Vagina (tissue), 2 donors: Measurements from ENCODE around the gene DISP3. TPM values are rescaled to one million over a fixed set of nuclear protein-coding genes. Genes with fewer than 3 reads are reported as not detected.

Source experiments
- DNase-seq, 2 donors: peaks; one replicate each; pipeline ENCODE4 v3.0.0-alpha.2; 2017; ENCODE audit errors: extremely low spot score in 2 of 2
- H3K27ac ChIP-seq: fragments of 200-600 bp; sonication (generic); one replicate; pipeline ENCODE4 v1.5.1; 2019
- H3K27me3 ChIP-seq: fragments of 200-600 bp; sonication (generic); one replicate; pipeline ENCODE4 v1.5.1; 2019
- H3K36me3 ChIP-seq, 2 donors: fragments of 200-600 bp; sonication (generic); one replicate each; pipeline ENCODE4 v1.5.1; 2017 to 2019
- H3K4me1 ChIP-seq: fragments of 200-600 bp; sonication (generic); one replicate; pipeline ENCODE4 v1.5.1; 2019
- H3K4me3 ChIP-seq, 2 donors: fragments of 200-600 bp; sonication (generic); 1 replicate in 1 of 2; 2 replicates in 1 of 2; pipeline ENCODE4 v1.5.1; 2016 to 2019
- H3K9me3 ChIP-seq: fragments of 200-600 bp; sonication (generic); one replicate; pipeline ENCODE4 v1.5.1; 2019
- POLR2A ChIP-seq, 2 donors: fragments of 450-650 bp; IDR thresholded peaks; one replicate each; pipeline ENCODE4 v1.6.1; 2017; ENCODE audit warnings: antibody characterized with exemption in 2 of 2, mild to moderate bottlenecking in 2 of 2, moderate library complexity in 2 of 2
- POLR2AphosphoS5 ChIP-seq, 2 donors: sonication (generic); formaldehyde crosslinking; IDR thresholded peaks; one replicate each; pipeline ENCODE4 v1.9.0; 2017; ENCODE audit warnings: antibody characterized with exemption in 2 of 2, mild to moderate bottlenecking in 2 of 2, low read depth in 1 of 2; ENCODE audit not compliant: insufficient read depth in 1 of 2
- intact Hi-C: fragments of 100-400 bp; cut with DNase I; formaldehyde crosslinking; loops from one replicate; pipeline ENCODE4 v1.15.1; 2023
- total RNA-seq: library from RNA; depleted of rRNA; stranded (reverse); fragments of >200 nt; gene quantifications from one replicate; pipeline ENCODE4 v1.2.3, GENCODE V29; 2016
- TF ChIP-seq, protein P1 (sequence below), 3 experiments: fragments of 450-650 bp in 2 of 3; fragments of 200-600 bp in 1 of 3; sonication (generic) in 1 of 3; IDR thresholded peaks; one replicate each; pipeline ENCODE4 v1.5.1; 2017 to 2019; ENCODE audit warnings: antibody characterized with exemption in 3 of 3, mild to moderate bottlenecking in 2 of 3, moderate library complexity in 2 of 3

The DISP3 gene
- total RNA-seq, 1 donor from 2014 or later = not detected

DNA sequence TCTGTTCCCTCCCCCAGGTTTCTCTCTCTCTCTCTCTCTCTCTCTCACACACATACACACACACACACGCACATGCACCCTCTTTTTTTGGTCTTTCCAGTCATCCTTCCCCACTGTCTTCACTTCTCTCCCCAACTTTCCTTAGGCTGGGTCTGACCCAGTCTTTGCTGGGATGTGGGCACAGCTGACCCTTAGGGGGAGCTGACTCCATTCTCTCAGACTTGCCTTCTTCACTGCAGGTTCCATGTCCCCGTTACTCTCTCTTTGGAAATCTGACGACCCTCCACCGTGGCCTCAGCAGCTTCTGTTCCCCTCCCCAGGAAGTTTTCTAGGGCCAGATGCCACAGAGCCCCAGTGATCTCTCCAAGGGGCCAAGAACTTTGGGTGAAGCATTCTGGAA lies 2.1 kb downstream of the DISP3 start:
- H3K36me3 ChIP-seq = no peaks in the 10 kb centered on the region
- no peak for DNase-seq
- intact Hi-C loops = no loop called here

DNA sequence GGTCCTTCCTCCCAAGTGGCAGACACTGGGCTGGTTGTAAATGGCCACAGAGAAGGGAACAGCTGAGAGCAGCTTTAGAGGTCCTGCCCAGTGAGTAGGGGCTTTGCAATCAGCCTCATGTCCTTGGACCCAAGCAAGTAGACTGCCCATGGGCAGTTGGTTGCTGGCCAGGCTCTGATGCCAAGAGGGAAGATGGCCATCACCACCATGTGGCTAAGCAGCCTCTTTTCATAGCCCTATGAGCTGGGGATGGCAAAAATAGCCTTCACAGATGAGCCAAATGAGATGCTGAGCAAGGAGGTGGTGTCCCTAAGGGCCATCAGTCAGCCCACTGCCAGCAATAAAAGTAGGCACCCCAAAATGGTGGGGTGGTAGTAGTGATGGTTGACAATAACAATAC lies 3.2 kb downstream of the DISP3 start:
- Histone ChIP-seq H3K4me3 (no peak overlapping the region), H3K36me3 (no peaks in the 10 kb centered on the region), H3K27ac (no peak overlapping the region), H3K27me3 (no peaks in the 10 kb centered on the region), H3K4me1 (peaks cover 12% of the 10 kb centered on the region), H3K9me3 (no peaks in the 10 kb centered on the region)
- no peak for DNase-seq
- intact Hi-C loops = no loop called here
- no peak for TF ChIP-seq POLR2AphosphoS5 (IDR thresholded peaks at IDR 0.05; ENCODE audit: insufficient read depth in 1 of 2, low read depth in 1 of 2)
- TF ChIP-seq, protein P1, sequence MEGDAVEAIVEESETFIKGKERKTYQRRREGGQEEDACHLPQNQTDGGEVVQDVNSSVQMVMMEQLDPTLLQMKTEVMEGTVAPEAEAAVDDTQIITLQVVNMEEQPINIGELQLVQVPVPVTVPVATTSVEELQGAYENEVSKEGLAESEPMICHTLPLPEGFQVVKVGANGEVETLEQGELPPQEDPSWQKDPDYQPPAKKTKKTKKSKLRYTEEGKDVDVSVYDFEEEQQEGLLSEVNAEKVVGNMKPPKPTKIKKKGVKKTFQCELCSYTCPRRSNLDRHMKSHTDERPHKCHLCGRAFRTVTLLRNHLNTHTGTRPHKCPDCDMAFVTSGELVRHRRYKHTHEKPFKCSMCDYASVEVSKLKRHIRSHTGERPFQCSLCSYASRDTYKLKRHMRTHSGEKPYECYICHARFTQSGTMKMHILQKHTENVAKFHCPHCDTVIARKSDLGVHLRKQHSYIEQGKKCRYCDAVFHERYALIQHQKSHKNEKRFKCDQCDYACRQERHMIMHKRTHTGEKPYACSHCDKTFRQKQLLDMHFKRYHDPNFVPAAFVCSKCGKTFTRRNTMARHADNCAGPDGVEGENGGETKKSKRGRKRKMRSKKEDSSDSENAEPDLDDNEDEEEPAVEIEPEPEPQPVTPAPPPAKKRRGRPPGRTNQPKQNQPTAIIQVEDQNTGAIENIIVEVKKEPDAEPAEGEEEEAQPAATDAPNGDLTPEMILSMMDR (IDR thresholded peaks at IDR 0.05) = no peak
- no peak for TF ChIP-seq POLR2A (IDR thresholded peaks at IDR 0.05)

More for the DNA sequence above, 2.1 kb downstream of the DISP3 start:
- Histone ChIP-seq H3K9me3 (no peaks in the 10 kb centered on the region), H3K27me3 (no peaks in the 10 kb centered on the region), H3K4me1 (peaks cover 12% of the 10 kb centered on the region), H3K27ac (no peak overlapping the region), H3K4me3 (no peak overlapping the region)
- TF ChIP-seq, protein P1 (IDR thresholded peaks at IDR 0.05) = no peak
- TF ChIP-seq POLR2A (IDR thresholded peaks at IDR 0.05) (no peak), POLR2AphosphoS5 (IDR thresholded peaks at IDR 0.05; ENCODE audit: insufficient read depth in 1 of 2, low read depth in 1 of 2) (no peak)

DNA sequence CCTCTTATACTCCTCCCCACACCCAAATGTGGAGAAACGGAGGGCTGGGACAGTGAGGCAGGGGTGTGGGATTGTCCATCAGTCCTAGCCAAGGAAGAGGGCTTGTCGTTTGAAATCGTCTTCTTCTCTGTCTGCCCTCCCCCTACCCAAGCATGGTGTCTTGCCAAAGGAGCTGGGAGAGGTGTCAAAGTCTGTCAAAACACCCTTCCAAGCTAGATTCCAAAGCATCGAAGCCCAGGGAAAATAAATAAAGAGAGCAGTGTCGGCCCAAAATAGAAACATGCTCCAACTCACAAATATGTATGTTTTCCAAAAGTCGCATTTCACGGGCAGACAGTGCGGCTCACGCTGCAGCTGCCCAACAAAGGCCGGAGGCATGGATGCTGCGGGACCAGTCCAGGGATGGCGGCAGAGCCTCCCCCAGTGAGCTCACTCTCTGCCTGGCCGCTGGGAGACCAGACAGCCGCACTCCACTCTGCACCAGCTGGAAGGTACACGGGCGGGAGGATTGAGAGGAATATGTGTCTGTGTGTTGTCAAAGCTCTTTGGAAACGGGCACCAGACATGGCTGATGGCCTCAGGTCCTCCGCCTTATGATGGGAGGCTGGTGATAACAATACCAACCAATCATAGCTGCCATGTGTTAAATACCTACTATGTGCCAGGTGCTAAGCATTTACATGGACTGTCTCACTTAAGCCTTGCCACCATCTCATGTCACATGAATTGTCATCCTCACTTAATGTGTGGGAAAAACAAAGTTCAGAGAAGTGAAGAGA lies 3.9 kb downstream of the DISP3 start:
- H3K27ac ChIP-seq = no peak overlapping the region
- H3K4me1 ChIP-seq = peaks cover 12% of the 10 kb centered on the region
- H3K36me3 ChIP-seq = no peaks in the 10 kb centered on the region
- DNase-seq = no peak
- no peaks in the 10 kb centered on the region for H3K9me3 ChIP-seq
- no peak overlapping the region for H3K4me3 ChIP-seq
- H3K27me3 ChIP-seq = no peaks in the 10 kb centered on the region
- intact Hi-C loops = no loop called here
- TF ChIP-seq, protein P1 (IDR thresholded peaks at IDR 0.05) = no peak
- TF ChIP-seq POLR2A (IDR thresholded peaks at IDR 0.05) (no peak), POLR2AphosphoS5 (IDR thresholded peaks at IDR 0.05; ENCODE audit: insufficient read depth in 1 of 2, low read depth in 1 of 2) (no peak)

DNA sequence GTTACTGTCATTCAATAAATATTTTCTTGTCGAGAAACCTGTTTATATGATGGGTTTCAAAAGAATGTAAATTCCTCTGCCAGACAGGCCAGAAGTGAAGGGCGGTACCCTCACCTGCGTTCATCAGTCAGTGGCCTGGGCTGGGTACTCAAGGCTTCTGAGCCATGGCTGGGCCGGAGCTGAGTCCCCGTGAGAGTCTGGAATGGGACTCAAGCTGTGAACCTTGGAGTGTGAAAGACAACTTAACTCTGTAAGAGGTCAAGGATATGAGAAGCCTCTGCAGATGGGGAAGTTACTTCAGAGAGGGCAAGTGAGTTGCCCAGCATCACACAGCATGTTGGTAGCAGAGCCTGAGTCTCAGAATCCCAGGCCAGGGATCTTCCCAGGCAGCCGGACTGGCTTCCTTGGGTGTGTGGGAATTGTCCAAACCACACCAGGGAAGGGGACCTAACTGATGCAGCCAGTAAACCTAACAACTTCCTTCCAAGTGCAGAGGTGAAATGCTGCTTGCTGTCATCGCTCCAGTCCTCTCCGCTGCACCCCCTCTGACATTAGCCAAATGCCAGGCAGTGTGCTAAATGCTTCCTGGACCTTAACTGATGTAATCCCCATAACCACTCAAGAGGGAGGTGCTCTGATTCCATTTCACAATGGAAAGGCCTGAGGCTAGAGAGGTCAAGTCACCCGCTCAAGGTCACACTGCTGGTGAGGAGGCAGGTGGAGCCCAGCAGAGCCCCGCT lies 4.8 kb downstream of the DISP3 start:
- no peak for DNase-seq
- no peak overlapping the region for H3K4me3 ChIP-seq
- TF ChIP-seq, protein P1 (IDR thresholded peaks at IDR 0.05) = no peak
- TF ChIP-seq POLR2AphosphoS5 (IDR thresholded peaks at IDR 0.05; ENCODE audit: insufficient read depth in 1 of 2, low read depth in 1 of 2) (no peak), POLR2A (IDR thresholded peaks at IDR 0.05) (no peak)
- no peaks in the 10 kb centered on the region for H3K36me3 ChIP-seq
- H3K9me3 ChIP-seq = no peaks in the 10 kb centered on the region
- intact Hi-C loops = no loop called here
- no peak overlapping the region for H3K27ac ChIP-seq
- H3K4me1 ChIP-seq = peaks cover 12% of the 10 kb centered on the region
- no peaks in the 10 kb centered on the region for H3K27me3 ChIP-seq

DNA sequence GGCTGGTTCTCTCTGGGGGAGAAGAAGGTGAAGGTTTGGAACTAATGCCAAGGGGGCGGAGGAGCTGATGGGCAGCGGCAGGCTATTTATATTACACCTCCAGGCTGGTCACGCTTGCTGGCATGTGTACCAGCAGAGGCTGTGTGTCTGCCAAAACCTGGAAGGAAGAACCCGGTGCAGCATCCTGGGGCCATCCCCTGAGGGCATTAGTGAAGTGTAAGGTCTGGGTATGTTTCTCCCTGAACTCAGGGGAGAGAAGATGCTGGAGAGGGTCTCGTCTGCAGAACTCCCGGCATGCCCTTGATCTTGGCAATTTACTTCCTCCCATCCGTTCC lies 5.3 kb downstream of the DISP3 start:
- H3K27me3 ChIP-seq = no peaks in the 10 kb centered on the region
- DNase-seq = no peak

More for the DNA sequence above, 5.3 kb downstream of the DISP3 start:
- intact Hi-C loops = no loop called here
- no peaks in the 10 kb centered on the region for H3K36me3 ChIP-seq
- H3K4me3 ChIP-seq = no peak overlapping the region
- TF ChIP-seq, protein P1 (IDR thresholded peaks at IDR 0.05) = no peak
- no peak for TF ChIP-seq POLR2A (IDR thresholded peaks at IDR 0.05)
- no peak for TF ChIP-seq POLR2AphosphoS5 (IDR thresholded peaks at IDR 0.05; ENCODE audit: insufficient read depth in 1 of 2, low read depth in 1 of 2)
- no peak overlapping the region for H3K27ac ChIP-seq
- H3K4me1 ChIP-seq = peaks cover 8% of the 10 kb centered on the region
- H3K9me3 ChIP-seq = no peaks in the 10 kb centered on the region
